ENCODE results near the gene PTPRT. TPM values are rescaled to one million over a fixed set of nuclear protein-coding genes. Genes with fewer than 3 reads are reported as not detected.

The PTPRT gene
- total and polyA plus RNA-seq, 9 donors: under 0.01 to 3.2 (median 0.22) TPM; not detected in 1

DNA sequence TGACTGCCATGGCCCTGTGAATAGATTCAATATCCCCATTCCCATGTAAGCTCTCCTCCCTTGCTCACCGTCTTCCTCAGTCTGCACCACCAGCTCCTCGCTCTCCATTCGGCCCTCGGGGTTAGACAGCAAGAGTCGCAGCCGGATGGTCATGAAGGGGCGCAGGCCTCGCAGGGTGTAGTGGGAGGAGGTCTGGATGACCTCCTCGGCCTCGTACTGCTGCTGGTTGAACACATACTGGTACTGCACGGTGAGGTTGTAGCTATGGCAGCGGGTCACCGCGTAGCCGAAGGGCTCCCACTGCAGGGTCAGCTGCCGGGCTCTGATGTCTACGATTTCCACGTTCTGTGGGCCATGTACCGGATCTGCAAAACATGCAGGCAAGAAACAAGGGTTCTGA, 717.5 kb downstream of the PTPRT start:
- DNase-seq: no peak
- Histone ChIP-seq H3K36me3 (no peaks in the 10 kb centered on the region), H3K9me3 (no peaks in the 10 kb centered on the region), H3K4me1 (ENCODE audit: insufficient read depth) (no peaks in the 10 kb centered on the region), H3K27ac (no peak overlapping the region), H3K4me3 (no peak overlapping the region), H3K27me3 (no peaks in the 10 kb centered on the region)
- intact Hi-C loops (cut with DNase I): no loop called here
- TF ChIP-seq, protein P1, sequence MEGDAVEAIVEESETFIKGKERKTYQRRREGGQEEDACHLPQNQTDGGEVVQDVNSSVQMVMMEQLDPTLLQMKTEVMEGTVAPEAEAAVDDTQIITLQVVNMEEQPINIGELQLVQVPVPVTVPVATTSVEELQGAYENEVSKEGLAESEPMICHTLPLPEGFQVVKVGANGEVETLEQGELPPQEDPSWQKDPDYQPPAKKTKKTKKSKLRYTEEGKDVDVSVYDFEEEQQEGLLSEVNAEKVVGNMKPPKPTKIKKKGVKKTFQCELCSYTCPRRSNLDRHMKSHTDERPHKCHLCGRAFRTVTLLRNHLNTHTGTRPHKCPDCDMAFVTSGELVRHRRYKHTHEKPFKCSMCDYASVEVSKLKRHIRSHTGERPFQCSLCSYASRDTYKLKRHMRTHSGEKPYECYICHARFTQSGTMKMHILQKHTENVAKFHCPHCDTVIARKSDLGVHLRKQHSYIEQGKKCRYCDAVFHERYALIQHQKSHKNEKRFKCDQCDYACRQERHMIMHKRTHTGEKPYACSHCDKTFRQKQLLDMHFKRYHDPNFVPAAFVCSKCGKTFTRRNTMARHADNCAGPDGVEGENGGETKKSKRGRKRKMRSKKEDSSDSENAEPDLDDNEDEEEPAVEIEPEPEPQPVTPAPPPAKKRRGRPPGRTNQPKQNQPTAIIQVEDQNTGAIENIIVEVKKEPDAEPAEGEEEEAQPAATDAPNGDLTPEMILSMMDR (IDR thresholded peaks at IDR 0.05): no peak
- no peak for TF ChIP-seq POLR2A (IDR thresholded peaks at IDR 0.05)
- no peak for TF ChIP-seq EP300 (IDR thresholded peaks at IDR 0.05)
- WGBS, 3 donors: 89 to 93% (median 90%) methylated on average over 19 of the region's 19 CpGs

DNA sequence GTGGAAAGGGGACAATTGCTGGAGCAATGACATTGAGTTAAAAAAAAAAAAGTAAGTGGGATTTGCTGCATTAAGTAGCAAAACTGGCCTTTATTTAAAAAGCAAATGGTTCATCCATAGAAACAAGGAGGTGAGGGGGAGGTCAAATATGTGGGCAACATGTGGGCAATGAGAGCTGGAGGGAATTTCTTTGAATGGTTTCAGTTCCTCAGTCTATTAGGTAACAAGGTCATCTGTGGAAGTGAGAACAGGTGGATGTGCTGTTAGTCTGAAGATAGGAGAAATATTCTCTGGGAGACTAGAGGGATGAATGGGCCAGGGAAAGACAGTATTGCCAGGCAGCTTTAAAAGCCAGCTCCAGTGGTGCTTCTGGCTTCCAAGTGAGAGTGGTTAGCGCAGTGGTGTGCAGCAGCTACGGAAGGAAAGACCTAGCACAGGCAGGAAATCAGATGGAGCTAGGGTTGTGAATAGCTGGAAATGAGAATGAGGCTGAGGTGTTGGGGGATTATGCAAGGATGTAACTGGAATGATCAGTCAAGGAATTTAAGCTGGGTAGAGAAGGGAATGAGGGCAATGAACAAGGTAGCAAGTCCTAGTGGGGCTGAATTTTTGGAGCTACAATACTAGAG, 727.6 kb downstream of the PTPRT start:
- intact Hi-C loops (cut with DNase I): no loop called here

DNA sequence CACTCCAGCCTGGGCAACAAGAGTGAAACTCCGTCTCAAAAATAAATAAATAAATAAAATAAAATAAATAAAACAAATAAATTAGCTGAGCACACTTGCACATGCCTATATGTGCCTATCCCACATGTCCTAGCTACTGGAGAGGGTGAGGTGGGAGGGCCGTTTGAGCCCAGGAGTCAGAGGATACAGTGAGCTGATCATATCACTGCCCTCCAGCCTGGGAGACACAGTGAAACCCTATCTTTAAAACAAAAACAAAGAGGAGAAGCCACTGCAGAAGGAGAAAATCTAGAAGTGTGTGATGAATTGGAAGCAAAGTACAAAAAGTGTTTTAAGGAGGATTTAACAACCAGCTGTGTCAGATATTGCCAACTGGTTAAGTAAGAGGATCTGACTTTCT, 728.4 kb downstream of the PTPRT start:
- H3K4me1 ChIP-seq (ENCODE audit: insufficient read depth): no peaks in the 10 kb centered on the region
- H3K27ac ChIP-seq: no peak overlapping the region
- TF ChIP-seq EP300 (IDR thresholded peaks at IDR 0.05): no peak
- 66 to 71% (median 66%) methylated on average over 2 of the region's 2 CpGs for WGBS, 3 donors
- no peak for DNase-seq
- intact Hi-C loops (cut with DNase I): no loop called here
- H3K9me3 ChIP-seq: no peaks in the 10 kb centered on the region
- no peaks in the 10 kb centered on the region for H3K36me3 ChIP-seq
- no peak overlapping the region for H3K4me3 ChIP-seq
- no peaks in the 10 kb centered on the region for H3K27me3 ChIP-seq

More for the DNA sequence above, 727.6 kb downstream of the PTPRT start:
- H3K4me1 ChIP-seq (ENCODE audit: insufficient read depth): no peaks in the 10 kb centered on the region
- no peaks in the 10 kb centered on the region for H3K9me3 ChIP-seq
- no peak for TF ChIP-seq EP300 (IDR thresholded peaks at IDR 0.05)
- TF ChIP-seq, protein P1 (IDR thresholded peaks at IDR 0.05): no peak
- TF ChIP-seq POLR2A (IDR thresholded peaks at IDR 0.05): no peak
- no peak for DNase-seq
- H3K36me3 ChIP-seq: no peaks in the 10 kb centered on the region
- H3K27ac ChIP-seq: no peak overlapping the region
- WGBS, 3 donors: 81 to 95% (median 90%) methylated on average over 2 of the region's 2 CpGs
- no peak overlapping the region for H3K4me3 ChIP-seq
- H3K27me3 ChIP-seq: no peaks in the 10 kb centered on the region

DNA sequence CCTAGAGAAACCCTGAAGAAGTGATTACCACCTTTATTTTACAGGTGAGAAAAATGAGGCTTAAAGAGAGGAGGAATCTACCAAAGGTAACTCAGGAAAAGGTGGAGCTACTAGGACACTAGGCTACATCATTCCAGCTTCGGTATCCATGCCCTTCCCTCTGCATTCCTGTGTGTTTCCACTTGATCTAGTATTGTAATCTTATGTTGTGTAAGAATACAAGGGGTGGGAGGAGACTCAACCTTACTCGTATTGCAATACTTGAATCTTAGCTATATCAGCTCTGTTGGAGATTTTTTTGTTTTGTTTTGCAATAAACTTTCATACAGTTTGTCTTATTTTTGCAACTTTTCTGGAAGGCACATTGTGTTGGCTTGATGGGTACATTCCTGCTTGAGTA, 742.4 kb downstream of the PTPRT start:
- no peaks in the 10 kb centered on the region for H3K9me3 ChIP-seq
- no peak for DNase-seq
- H3K27me3 ChIP-seq: no peaks in the 10 kb centered on the region
- WGBS, 3 donors: 20 to 41% (median 32%) methylated on average over 2 of the region's 2 CpGs
- H3K27ac ChIP-seq: no peak overlapping the region
- intact Hi-C loops (cut with DNase I): no loop called here
- H3K4me3 ChIP-seq: no peak overlapping the region
- TF ChIP-seq, protein P1 (IDR thresholded peaks at IDR 0.05): no peak
- TF ChIP-seq EP300 (IDR thresholded peaks at IDR 0.05) (no peak), POLR2A (IDR thresholded peaks at IDR 0.05) (no peak)
- no peaks in the 10 kb centered on the region for H3K4me1 ChIP-seq (ENCODE audit: insufficient read depth)
- H3K36me3 ChIP-seq: no peaks in the 10 kb centered on the region

DNA sequence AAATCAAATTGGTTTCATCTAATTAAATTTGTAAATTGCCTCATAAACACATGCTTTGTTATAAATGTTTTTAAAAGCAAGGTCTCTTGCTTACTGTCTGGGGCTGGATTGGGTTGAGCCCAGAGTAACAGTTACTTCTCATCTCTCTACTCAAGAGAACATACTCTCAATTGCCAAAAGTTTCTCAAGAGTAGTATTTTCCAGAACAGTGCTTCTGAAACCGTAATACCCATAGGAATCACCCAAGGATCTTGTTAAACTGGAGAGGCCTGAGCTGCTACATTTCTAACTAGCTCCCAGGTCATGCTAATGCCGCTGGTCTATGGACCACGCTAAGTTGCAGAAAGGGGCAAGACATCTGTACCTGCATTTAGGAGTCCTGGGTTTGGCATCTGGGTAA, 744.9 kb downstream of the PTPRT start:
- H3K4me3 ChIP-seq: no peak overlapping the region
- no peaks in the 10 kb centered on the region for H3K27me3 ChIP-seq
- intact Hi-C loops (cut with DNase I): no loop called here
- H3K27ac ChIP-seq: no peak overlapping the region
- H3K9me3 ChIP-seq: no peaks in the 10 kb centered on the region
- no peak for DNase-seq
- WGBS, 3 donors: 70 to 88% (median 82%) methylated on average over 3 of the region's 3 CpGs
- H3K4me1 ChIP-seq (ENCODE audit: insufficient read depth): peaks cover 2% of the 10 kb centered on the region
- H3K36me3 ChIP-seq: no peaks in the 10 kb centered on the region
- TF ChIP-seq EP300 (IDR thresholded peaks at IDR 0.05) (no peak), POLR2A (IDR thresholded peaks at IDR 0.05) (no peak)
- TF ChIP-seq, protein P1 (IDR thresholded peaks at IDR 0.05): no peak

All from ovary (tissue), 9 donors.